Activated CD4-positive, CD25-positive, alpha-beta regulatory T cell (primary cell): ENCODE measurements around the gene SLC6A1.
"Not testable (repeated sequence)": the region's sequence is repeated elsewhere in the genome, so short reads cannot be mapped to it uniquely, and the experiment has no call there.

Experiments
- DNase-seq, 4 experiments: peaks; one replicate each; lab custom pipeline; 2025; lab: John Stamatoyannopoulos, UW

SLC6A1 gene

DNA sequence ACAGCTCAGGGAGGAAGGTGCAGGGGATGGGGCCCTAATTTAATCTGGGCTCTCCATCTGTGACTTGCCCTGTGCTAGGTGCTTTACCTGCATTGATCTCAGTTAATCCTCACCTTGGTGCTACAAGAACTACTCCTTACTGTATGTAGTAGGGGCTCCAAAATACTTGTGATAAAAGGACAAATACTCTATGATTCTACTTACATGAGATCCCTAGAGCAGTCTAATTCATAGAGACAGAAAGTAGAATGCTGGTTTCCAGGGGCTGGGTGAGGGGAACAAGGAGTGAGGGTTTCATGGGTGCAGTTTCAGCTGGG, 67.2 kb downstream of the SLC6A1 start:
- no peak for DNase-seq

DNA sequence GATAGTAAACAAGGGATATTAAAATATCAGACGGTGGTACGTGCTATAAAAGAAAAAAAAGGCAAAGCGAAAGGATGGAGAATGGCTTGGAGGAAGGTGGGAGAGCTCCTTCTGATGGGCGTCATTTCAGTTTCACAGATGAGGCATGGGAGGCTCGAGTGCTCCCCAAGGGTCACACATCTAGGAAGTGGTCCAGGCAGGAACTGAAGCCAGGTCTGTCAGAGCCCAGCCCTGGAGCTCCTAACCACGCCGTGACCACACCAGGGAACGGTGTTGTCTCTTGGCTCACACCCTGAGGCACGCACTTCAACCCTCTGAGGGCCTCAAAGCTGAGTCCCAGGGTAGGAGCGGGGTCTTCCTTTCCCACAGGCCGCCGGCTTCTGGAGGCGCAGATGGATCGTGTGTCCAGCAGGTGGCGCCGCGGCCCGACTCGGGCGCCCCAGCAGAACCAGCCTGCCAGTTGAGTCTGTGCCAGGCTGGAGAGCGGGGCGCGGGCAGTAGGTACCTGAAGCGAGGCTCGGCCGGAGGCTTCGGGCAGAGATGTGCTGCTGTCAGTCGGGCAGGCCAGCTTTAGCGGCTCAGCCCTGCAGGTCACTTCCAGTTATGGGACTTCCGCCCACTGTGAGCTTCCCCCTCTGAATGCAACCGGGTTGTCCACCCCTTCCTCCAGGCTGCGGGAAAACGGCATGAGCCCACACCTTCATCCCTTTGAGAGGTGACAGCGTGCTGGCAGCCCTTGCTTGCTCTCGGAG, 68.1 kb downstream of the SLC6A1 start:
- peak in 2 of 4 experiments; percentile 9 to 26 for DNase-seq

DNA sequence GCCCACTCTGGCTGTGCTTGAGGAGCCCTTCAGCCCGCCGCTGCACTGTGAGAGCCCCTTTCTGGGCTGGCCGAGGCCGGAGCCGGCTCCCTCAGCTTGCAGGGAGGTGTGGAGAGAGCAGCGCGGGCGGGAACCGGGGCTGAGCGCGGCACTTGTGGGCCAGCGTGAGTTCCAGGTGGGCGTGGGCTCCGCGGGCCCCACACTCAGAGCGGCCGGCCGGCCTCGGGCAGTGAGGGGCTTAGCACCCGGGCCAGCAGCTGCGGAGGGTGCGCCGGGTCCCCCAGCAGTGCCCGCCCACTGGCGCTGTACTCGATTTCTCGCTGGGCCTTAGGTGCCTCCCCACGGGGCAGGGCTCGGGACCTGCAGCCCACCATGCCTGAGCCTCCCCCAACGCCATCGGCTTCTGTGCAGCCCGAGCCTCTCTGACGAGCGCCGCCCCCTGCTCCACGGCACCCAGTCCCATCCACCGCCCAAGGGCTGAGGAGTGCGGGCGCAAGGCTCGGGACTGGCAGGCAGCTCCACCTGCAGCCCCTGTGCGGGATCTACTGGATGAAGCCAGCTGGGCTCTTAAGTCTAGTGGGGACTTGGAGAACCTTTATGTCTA, 68.8 kb downstream of the SLC6A1 start:
- not testable (repeated sequence) for DNase-seq

DNA sequence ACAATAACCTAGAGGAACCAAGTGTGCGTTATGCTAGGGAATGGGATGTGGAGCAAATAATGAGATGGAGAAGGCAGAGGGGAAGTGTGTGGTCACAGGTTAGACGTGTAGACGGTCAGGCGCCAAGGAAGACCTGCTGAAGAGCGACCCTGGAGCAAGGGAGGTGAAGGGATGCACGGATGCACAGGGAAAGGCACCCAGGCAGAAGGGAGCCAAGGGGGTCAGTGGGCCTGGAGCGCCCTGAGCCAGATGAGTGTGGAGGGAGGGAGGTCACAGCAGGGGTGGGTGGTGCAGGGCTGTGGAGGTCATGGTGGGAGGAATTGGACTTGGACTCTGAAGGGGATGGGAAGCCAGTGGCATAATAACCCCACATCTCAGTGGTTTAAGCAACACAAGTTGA, 70.2 kb downstream of the SLC6A1 start:
- no peak for DNase-seq

DNA sequence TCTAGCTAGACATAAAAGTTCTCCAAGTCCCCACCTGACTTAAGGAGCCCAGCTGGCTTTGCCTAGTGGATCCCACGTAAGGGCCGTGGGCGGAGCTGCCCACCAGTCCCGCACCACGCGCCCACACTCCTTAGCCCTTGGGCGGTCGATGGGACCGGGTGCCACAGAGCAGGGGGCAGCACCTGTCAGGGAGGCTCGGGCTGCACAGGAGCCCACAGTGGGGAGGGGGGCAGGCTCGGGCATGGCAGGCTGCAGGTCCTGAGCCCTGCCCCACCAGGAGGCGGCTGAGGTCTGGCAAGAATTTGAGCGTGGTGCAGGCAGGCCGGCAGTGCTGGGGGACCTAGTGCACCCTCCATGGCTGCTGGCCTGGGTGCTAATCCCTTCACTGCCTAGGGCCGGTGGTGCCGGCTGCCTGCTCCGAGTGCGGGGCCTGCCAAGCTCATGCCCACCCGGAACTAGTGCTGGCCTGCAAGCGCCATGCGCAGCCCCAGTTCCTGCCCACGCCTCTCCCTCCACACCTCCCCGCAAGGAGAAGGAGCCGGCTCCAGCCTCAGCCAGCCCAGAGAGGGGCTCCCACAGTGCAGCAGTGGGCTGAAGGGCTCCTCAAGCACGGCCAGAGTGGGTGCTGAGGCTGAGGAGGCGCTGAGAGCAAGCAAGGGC, 78.7 kb downstream of the SLC6A1 start:
- DNase-seq, result no peak

DNA sequence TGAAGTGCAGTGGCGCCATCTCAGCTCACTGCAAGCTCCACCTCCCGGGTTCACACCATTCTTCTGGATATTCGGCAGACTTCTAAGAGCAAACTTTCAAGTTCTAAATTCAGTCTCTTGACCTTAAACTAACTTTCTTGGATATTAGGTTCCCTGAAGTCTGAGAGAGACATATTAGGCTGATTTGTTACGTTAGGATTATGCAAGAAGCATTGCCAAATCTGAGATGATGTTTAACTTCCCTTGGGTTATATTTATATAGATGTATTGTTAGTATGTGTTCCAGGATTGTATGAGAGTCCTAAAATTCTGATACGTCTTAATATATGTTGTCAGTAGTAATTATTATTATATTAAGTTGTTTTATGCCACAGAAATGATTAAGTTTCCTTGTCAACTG, 80.1 kb downstream of the SLC6A1 start:
- DNase-seq, result no peak

DNA sequence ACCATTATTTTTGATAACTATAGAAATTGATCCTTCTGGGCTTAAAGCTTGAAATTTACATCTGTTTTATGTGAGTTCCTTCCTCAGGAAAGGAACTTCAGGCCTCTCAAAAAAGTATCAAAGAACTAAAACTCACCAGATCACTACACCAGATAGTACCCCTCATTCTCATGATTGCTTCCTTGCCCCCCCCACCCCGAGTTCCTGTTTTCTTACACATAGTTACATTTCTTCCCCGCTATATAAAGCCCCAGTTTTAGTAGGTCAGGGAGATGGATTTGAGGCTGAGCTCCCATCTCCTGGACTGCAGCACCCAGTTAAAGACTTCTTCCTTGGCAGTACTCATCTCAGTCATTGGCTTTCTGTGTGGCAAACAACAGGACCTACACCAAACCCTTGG, 81.5 kb downstream of the SLC6A1 start:
- DNase-seq, result no peak

DNA sequence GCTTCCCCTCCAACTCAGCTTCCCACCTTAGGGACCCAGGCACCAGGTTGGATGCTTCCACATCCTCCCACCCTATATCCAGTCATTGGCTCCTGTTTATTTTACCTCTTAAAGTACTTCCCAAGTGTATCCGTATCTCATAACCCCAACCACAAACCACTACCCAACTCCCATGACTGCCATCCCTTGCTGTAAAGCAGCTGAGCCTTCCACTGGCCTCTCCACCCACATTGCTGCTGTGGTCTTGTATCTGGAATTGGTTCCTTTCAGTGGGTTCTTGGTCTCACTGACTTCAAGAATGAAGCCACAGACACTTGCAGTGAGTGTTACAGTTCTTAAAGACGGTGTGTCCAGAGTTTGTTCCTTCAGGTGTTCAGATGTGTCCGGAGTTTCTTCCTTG, 81.9 kb downstream of the SLC6A1 start:
- no peak for DNase-seq

DNA sequence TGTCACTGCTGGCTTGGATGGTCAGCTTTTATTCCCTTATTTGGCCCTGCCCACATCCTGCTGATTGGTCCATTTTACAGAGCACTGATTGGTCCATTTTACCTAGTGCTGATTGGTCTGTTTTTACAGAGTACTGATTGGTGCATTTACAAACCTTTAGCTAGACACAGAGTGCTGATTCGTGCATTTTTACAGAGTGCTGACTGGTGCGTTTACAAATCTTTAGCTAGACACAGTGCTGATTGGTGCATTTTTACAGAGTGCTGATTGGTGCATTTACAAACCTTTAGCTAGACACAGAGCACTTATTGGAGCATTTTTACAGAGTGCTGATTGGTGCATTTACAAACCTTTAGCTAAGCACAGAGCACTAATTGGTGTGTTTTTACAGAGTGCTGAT, 82.6 kb downstream of the SLC6A1 start:
- DNase-seq, result not testable (repeated sequence)

DNA sequence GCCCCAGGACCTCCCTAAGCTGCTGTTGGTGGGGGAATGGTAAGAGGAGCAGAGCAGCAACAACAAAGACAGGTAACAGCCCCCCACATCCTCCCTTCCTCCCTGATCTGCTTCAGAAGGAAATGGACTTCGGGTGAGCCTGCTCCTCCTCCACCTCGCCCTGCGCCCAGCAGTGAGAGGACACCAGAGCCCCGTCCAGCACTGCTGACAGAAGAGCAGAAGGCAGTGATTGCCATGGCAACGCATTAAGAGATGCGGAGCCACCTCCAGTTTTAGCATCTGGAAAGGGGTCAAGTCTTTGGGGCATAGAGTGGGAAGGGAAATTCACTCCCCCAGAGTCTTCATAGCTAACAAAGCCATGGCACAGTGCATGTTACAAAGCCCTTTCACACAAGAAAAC, 84.2 kb downstream of the SLC6A1 start:
- no peak for DNase-seq

DNA sequence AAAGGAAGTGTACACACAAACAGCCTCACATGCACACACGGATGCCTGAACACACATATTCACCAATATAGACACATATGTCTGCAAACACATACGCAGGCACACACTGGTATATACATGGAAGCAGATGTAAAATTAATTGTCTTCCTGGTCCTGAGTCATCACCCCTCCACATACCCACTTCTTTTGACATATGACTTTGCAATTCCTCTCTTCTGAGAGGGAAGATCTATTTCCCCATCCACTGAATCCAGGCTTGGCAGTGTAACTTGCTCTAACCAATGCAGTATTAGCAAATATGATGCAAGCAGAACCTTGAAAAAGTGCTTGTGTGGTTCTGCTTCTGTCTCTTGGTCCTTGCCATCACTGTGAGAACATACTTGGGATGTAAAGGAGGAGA, 84.9 kb downstream of the SLC6A1 start:
- no peak for DNase-seq

DNA sequence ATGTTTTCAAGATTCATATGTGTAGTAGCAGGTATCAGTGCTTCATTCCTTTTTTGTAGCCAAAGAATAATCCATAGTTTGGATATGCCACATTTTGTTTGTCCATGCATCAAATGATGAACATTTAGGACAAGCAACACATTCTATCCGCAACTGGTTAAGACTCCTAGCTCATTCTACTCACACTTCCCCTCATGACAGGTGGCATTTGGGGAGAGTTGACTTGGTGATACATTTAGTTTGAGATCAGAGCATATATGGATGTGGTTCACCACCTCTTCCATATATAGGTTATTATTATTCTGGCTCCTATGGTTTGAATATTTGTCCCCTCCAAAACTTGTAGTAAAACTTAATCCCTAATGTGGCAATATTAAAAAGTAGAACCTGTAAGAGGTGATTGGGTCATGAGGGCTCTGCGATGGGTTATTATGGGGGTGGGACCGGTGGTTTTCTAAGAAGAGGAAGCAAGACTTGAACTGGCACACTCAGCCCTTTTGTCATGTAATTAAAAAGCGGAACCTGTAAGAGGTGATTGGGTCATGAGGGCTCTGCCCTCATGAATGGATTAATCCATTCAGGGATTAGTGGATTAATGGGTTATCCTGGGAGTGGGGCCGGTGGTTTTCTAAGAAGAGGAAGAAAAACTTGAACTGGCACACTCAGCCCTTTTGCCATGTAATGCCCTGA, 86.4 kb downstream of the SLC6A1 start:
- no peak for DNase-seq

DNA sequence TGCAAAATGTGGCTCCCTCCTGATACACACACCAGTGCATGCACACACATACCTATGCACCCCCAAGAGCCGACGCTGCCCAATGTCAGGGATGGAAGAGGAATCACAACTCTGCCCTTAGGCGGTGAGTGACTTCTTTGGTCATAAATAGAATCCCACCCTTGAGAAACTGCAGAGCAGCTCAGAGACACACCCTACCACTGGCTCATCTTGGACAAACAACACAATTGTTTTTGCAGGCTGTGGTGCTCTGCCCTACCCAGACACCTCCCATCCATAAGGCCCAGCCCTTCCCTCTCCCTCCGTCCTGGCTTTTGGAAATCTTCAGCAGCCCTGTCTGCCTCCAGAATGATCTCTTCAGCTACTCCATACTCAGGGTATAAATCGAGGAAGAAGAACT, 87.9 kb downstream of the SLC6A1 start:
- DNase-seq, result no peak

DNA sequence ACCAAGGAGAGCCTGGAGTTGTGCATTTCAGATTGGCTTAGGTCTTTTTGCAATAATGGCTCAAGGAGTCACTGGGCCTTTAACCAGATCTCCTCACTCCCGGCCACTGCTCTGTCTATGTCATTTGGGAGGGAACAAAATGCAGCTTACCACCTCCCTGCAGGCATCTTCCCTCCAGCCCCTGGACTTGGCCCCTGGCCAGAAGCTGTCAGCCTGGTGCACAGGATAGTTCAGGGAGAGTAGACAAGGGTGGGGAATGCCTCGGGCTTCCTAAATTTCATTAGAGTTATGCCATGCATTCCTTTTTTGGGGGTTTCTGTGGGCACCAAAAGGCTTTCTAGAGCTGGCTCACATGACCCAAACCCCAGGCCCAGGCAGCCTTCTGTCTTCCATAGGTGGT, 91.5 kb downstream of the SLC6A1 start:
- DNase-seq, result no peak

DNA sequence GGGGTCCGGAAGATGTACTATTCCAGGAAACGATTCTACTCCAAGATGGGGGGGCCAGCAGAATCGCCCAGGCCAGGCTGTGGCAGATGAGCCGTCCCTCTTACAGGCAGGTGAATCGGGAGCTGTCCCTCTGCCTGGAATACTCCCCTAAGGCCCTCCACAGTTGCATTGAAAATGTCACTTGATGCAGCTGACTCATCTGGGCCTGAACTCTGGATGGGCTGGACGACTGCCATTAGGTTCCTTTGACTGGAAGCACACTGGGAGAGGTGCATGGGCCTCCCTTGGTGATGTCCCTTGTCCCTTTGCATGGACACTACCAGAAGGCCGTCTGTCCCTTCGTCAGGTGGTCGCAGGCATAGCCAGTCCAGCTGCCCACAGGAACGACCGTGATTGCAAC, 92.1 kb downstream of the SLC6A1 start:
- no peak for DNase-seq

DNA sequence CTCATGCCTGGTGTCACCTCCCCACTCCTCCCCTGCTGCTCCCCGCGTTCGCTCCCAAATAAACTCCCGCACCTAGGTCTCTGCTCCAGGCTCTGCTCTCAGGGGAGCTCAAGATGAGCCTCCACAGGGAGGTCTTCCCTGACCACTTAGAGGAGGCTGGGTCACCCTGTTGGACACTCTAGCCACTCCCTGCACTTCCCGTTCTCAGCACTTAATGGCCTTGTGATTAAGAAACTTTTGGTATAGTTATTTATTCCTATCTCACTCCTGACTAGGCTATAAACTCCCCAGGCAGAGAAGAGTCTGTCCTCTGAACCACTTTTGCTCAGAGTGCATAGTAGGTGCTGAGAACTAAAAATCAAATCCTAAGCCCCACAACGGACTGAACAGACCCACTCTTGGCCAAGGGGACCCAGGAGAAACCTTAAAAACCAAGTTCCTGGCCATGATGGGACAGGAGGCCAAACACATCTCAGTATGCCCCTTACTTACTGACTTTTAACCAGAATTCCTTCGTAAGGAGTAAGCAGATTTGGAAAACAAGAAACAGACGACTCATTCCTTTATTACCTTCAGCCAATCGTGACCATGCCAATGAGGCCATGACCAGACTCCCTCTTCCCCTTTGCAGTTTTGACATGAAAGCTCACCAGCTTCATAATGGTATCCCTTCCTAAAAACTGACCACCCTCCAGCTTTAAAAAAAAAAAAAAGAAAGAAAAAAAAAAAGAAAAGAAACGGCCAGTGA, 92.7 kb downstream of the SLC6A1 start:
- DNase-seq, result no peak

DNA sequence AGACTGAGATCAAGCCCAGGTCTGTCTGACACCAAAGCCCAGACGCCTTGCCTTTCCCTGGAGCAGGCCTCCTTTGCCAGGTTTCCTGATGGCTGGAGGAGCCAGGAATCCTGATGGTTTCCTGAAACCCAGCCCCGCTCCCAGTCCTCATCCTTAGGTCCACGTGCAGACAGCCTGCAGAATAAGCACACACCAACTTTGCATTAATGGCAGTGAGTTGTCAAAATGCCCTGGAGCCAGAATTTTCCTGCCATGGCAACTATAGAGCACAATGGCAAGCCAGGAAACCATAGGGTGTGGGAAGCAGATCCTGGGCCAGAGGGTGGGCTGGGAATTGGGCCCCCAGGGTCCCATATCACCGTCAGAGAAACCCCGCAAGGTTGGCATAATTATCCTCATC, 94.3 kb downstream of the SLC6A1 start:
- no peak for DNase-seq

DNA sequence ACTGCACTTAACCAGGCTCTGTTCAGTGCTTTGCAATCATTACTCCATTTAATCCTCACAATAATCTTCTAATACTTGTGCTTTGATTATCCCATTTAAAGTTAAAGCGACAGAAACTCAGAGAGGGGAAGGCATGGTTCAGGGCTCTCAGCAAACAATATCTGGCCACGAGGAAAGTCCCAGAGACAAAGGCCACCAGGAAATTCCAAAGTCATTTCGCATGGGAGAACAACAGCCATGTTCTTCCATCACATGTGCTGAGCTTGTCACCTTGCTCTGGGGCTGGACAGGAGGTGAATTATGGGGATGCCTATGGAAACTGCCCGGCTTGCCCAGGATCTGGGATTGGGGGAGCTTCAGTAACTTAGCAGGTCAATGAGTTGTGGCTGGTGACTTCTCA, 95.5 kb downstream of the SLC6A1 start:
- DNase-seq, result no peak

DNA sequence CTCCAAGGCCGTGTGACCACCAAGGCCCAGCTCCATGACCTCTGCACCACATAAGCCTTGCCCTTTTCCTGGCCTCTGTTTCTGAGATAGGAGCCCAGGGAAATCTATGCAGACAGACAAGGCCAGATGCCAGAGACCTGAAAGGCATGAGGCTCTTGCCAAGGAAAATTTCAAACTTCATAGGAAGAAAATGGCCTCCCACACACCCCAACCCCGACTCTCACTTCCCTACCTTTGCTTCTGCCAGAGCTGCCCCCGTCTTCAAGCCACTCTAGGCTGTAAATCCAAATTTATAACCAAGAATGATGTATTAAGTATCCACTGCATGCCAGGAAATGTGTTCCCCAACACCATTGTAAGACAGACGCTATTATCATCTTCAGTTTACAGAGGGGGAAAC, 96.3 kb downstream of the SLC6A1 start:
- DNase-seq, result no peak
